Retinal pigment epithelial cell (primary cell): Measurements from ENCODE around the gene DTX3L.

ENCODE experiments used
- DNase-seq: peaks from one replicate; pipeline ENCODE4 v3.0.0-alpha.2; 2010; ENCODE audit warnings: low read depth
- H3K4me3 ChIP-seq: 2 replicates; pipeline ENCODE4 v1.5.1; 2011; ENCODE audit warnings: mild to moderate bottlenecking, low read length, control low read depth, moderate library complexity
- TF ChIP-seq, protein P1 (sequence below): conservative IDR thresholded peaks from 2 replicates; pipeline ENCODE4 v1.5.1; 2011; ENCODE audit warnings: low read depth, low read length, control low read depth, inconsistent platforms

The DTX3L gene

GRCh38 chr3:122564155-122564912, at the start of gene DTX3L, which contains the start of gene PARP9:
Gene DTX3L (plus strand): TSS chr3:122564338. CDS start chr3:122564427, 89 bp downstream.
Gene PARP9 (minus strand): TSS chr3:122564300. CDS start chr3:122559620, 4,680 bp downstream.
- TF ChIP-seq, protein P1, sequence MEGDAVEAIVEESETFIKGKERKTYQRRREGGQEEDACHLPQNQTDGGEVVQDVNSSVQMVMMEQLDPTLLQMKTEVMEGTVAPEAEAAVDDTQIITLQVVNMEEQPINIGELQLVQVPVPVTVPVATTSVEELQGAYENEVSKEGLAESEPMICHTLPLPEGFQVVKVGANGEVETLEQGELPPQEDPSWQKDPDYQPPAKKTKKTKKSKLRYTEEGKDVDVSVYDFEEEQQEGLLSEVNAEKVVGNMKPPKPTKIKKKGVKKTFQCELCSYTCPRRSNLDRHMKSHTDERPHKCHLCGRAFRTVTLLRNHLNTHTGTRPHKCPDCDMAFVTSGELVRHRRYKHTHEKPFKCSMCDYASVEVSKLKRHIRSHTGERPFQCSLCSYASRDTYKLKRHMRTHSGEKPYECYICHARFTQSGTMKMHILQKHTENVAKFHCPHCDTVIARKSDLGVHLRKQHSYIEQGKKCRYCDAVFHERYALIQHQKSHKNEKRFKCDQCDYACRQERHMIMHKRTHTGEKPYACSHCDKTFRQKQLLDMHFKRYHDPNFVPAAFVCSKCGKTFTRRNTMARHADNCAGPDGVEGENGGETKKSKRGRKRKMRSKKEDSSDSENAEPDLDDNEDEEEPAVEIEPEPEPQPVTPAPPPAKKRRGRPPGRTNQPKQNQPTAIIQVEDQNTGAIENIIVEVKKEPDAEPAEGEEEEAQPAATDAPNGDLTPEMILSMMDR = no peak
- H3K4me3 ChIP-seq = peak within 1 kb of the TSS; percentile 72
- no peak for DNase-seq

DNA sequence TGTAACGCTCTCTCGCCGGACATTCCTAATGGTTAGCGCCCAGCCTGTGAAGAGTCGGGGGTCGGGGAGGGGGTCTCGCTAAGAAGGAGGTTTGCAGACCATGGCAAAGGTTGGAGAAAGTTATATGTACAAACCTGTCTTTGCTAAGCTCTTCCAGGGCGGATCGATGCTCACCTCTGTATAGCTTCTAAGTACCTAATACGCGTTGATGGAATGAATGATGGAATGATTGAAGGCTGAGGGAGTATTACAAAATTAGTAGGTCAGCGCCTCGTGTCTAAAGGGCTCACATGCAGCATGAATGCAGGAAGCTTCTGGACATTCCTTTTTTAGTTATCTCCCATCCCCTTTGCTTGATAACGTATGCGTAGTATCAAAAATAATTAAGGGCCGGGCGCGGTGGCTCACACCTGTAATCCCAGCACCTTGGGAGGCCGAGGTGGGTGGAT, 49.1 kb upstream of the DTX3L start:
- DNase-seq = no peak
- TF ChIP-seq, protein P1 = no peak
- H3K4me3 ChIP-seq = peak overlapping the region; percentile 70

DNA sequence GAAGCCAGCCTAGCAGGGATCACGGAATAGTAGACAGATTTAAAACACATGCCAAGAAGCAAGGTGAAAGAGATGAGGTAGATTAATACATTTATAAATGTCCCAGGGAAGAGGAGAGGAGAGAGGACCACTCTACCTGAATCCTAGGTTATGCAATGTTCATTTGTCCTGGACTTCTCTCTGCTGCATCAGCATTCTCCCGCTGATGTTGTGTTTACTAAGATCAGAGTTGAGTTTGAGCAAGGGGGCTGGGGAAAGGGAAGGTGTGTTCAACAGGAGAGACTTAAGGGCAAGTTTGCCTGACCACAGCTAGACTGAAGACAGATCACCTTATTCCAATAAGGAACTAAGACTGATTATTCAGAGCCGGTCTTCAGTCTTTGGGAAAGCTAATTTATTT, 48.3 kb upstream of the DTX3L start:
- no peak overlapping the region for H3K4me3 ChIP-seq
- DNase-seq = no peak
- TF ChIP-seq, protein P1 = no peak

DNA sequence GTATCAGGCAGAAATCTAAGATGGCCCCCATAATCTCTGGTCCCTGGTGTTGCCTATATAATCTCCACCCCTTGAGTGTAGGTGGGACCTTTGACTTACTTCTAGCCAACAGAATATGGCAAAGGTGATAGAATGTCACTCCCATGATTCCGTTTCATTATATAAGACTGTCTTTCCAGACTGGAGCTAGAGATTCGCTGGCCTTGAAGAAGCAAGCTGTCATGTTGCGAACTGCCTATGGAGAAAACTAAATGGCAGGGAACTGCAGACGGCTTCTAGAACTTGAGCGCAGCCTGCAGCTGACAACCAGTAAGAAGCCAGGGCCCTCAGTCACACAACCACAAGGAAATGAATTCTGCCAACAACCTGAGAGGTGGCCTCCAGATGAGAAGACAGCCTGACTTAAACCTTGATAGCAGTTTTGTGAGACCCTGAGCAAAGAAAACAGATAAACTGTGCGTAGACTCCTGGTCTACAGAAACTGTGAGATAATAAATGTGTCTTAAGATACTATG, 47.2 kb upstream of the DTX3L start:
- TF ChIP-seq, protein P1 = no peak
- no peak for DNase-seq
- no peak overlapping the region for H3K4me3 ChIP-seq

DNA sequence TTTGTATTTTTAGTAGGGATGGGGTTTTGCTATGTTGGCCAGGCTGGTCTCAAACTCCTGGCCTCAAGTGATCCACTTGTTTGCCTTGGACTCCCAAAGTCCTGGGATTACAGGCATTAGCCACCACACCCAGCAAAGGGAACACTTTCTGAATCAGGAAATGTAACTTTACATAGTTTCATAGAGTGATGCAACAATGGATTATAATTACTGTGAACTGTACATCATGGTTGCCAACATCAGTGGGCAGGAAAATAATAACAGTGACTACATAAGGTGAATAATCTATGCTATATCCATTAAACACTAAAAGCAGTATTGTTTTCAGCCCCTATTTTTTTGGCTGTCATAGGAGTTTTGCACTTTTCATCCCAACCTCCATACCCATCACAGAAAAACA, 44.4 kb upstream of the DTX3L start:
- no peak for DNase-seq
- TF ChIP-seq, protein P1 = no peak
- no peak overlapping the region for H3K4me3 ChIP-seq

- TF ChIP-seq, protein P1 = no peak
- H3K4me3 ChIP-seq = no peak overlapping the region
- DNase-seq = no peak
These were observed 43.3 kb upstream of the DTX3L start for GRCh38 chr3:122520861-122521260.

- DNase-seq = no peak
- H3K4me3 ChIP-seq = no peak overlapping the region
- TF ChIP-seq, protein P1 = no peak
These were observed 40.8 kb upstream of the DTX3L start for GRCh38 chr3:122523317-122523716.
